ENCODE data around the gene NOL4L.
"Not testable (repeated sequence)": the region's sequence is repeated elsewhere in the genome, so short reads cannot be mapped to it uniquely, and the experiment has no call there.

NOL4L gene

GRCh38 chr20:32421290-32421689 is 163.8 kb downstream of the NOL4L start:
- DNase-seq (ENCODE audit: low spot score): no peak

GRCh38 chr20:32418376-32418775 is 166.8 kb downstream of the NOL4L start:
- DNase-seq (ENCODE audit: low spot score): no peak

GRCh38 chr20:32416206-32416605 is 168.9 kb downstream of the NOL4L start:
- DNase-seq (ENCODE audit: low spot score): no peak

- no peak for DNase-seq (ENCODE audit: low spot score)
Measured at GRCh38 chr20:32415494-32415893, 169.6 kb downstream of the NOL4L start.

GRCh38 chr20:32411955-32412706 is 173.0 kb downstream of the NOL4L start:
- DNase-seq (ENCODE audit: low spot score): no peak

- not testable (repeated sequence) for DNase-seq (ENCODE audit: low spot score)
Measured at GRCh38 chr20:32407131-32407750, 177.9 kb downstream of the NOL4L start.

GRCh38 chr20:32406701-32407100 is 178.4 kb downstream of the NOL4L start:
- DNase-seq (ENCODE audit: low spot score): no peak

GRCh38 chr20:32404017-32404416 is 181.1 kb downstream of the NOL4L start:
- DNase-seq (ENCODE audit: low spot score): no peak

- no peak for DNase-seq (ENCODE audit: low spot score)
Measured at GRCh38 chr20:32400476-32400875, 184.7 kb downstream of the NOL4L start.

GRCh38 chr20:32397567-32398084 is 187.5 kb downstream of the NOL4L start:
- no peak for DNase-seq (ENCODE audit: low spot score)

GRCh38 chr20:32396646-32397160 is 188.4 kb downstream of the NOL4L start:
- DNase-seq (ENCODE audit: low spot score): no peak

GRCh38 chr20:32395066-32395465 is 190.1 kb downstream of the NOL4L start:
- no peak for DNase-seq (ENCODE audit: low spot score)
